Fibroblast of lung (primary cell): ENCODE measurements around the gene CREB3. TPM values are rescaled to one million over a fixed set of nuclear protein-coding genes. Genes with fewer than 3 reads are reported as not detected.

Source experiments
- DNase-seq, 2 donors: peaks; one replicate each; pipeline versions ENCODE4 v3.0.0 to v3.0.0-alpha.2; 2010; ENCODE audit warnings: low read depth in 2 of 2
- H2AFZ ChIP-seq: 2 replicates; pipeline ENCODE4 v1.5.1; 2012; ENCODE audit warnings: low read length, control low read depth, inconsistent platforms
- H3K27ac ChIP-seq: 2 replicates; pipeline ENCODE4 v1.5.1; 2011; ENCODE audit warnings: low read length, control low read depth; ENCODE audit not compliant: insufficient read depth
- H3K27me3 ChIP-seq: 2 replicates; pipeline ENCODE4 v1.5.1; 2011; ENCODE audit warnings: mild to moderate bottlenecking, low read length; ENCODE audit not compliant: control insufficient read depth, insufficient read depth
- H3K36me3 ChIP-seq: 2 replicates; pipeline ENCODE4 v1.5.1; 2011; ENCODE audit warnings: low read length; ENCODE audit not compliant: control insufficient read depth, insufficient read depth
- H3K4me1 ChIP-seq: 2 replicates; pipeline ENCODE4 v1.5.1; 2011; ENCODE audit warnings: low read length; ENCODE audit not compliant: control insufficient read depth, insufficient read depth; ENCODE audit errors: extremely low read depth
- H3K4me2 ChIP-seq: 2 replicates; pipeline ENCODE4 v1.5.1; 2011; ENCODE audit warnings: low read length, control low read depth; ENCODE audit not compliant: insufficient read depth; ENCODE audit errors: extremely low read depth
- H3K4me3 ChIP-seq, 4 experiments: fragments of 200-600 bp in 1 of 4; sonication (generic) in 1 of 4; replicated peaks in 1 of 4; 2 replicates each; pipeline ENCODE4 v1.5.1; 2011 to 2016; ENCODE audit warnings: low read length in 4 of 4, low read depth in 3 of 4, mild to moderate bottlenecking in 3 of 4, control low read depth in 2 of 4, inconsistent platforms in 1 of 4, mixed read lengths in 1 of 4; ENCODE audit not compliant: insufficient read depth in 1 of 4; ENCODE audit errors: control extremely low read depth in 1 of 4
- H3K79me2 ChIP-seq: 2 replicates; pipeline ENCODE4 v1.5.1; 2012; ENCODE audit warnings: mild to moderate bottlenecking, low read length, inconsistent platforms; ENCODE audit not compliant: control insufficient read depth, insufficient read depth
- H3K9ac ChIP-seq: 2 replicates; pipeline ENCODE4 v1.5.1; 2011; ENCODE audit warnings: mild to moderate bottlenecking, low read length, control low read depth; ENCODE audit not compliant: insufficient read depth
- H3K9me3 ChIP-seq: 2 replicates; pipeline ENCODE4 v1.5.1; 2012; ENCODE audit warnings: low read depth, low read length; ENCODE audit not compliant: control insufficient read depth, insufficient read depth
- H4K20me1 ChIP-seq: 2 replicates; pipeline ENCODE4 v1.5.1; 2011; ENCODE audit warnings: low read length; ENCODE audit not compliant: control insufficient read depth, insufficient read depth; ENCODE audit errors: extremely low read depth
- CTCF ChIP-seq, 2 donors: IDR thresholded peaks in 1 of 2; conservative IDR thresholded peaks in 1 of 2; 1 replicate in 1 of 2; 2 replicates in 1 of 2; pipeline ENCODE4 v1.5.1; 2011 to 2012; ENCODE audit warnings: low read length in 2 of 2, control low read depth in 1 of 2, inconsistent platforms in 1 of 2, low read depth in 1 of 2, mild to moderate bottlenecking in 1 of 2
- EZH2 ChIP-seq: IDR thresholded peaks from 2 replicates; pipeline ENCODE4 v1.5.1; 2012; ENCODE audit warnings: low read length, control low read depth, mild to moderate bottlenecking; ENCODE audit errors: missing control alignments
- polyA plus RNA-seq, 2 donors: library from polyadenylated mRNA; depleted of rRNA in 1 of 2; stranded (reverse) in 1 of 2; unstranded in 1 of 2; fragments of >200 nt; gene quantifications; 2 replicates each; pipeline ENCODE4 v1.2.1, GENCODE V29; 2011 to 2012; ENCODE audit warnings: missing spikeins in 1 of 2
- total RNA-seq: library from RNA; depleted of rRNA; stranded (reverse); fragments of >200 nt; gene quantifications from 2 replicates; pipeline ENCODE4 v1.2.1, GENCODE V29; 2014

The CREB3 gene
- total and polyA plus RNA-seq, 2 donors (not counting 1 experiment from before 2014, with no cell fraction given), result 50.2 to 70.2 TPM

- no peaks in the 10 kb centered on the region for H4K20me1 ChIP-seq
- no peak within 1 kb of the TSS for H3K4me3 ChIP-seq
- H3K9me3 ChIP-seq, result no peaks in the 10 kb centered on the region
- H3K27ac ChIP-seq, result no peak within 1 kb of the TSS
- peaks cover 4% of the 10 kb centered on the region for H3K79me2 ChIP-seq
- no peak within 1 kb of the TSS for H2AFZ ChIP-seq
- H3K36me3 ChIP-seq, result peaks cover 7% of the 10 kb centered on the region
- no peak for TF ChIP-seq CTCF (conservative IDR thresholded peaks at IDR 0.05 in 1 of 2, IDR thresholded peaks at IDR 0.05 in 1 of 2; ENCODE audit: low read depth in 1 of 2, low read length in 2 of 2)
- TF ChIP-seq EZH2, result no peak
- peaks cover 2% of the 10 kb centered on the region for H3K27me3 ChIP-seq
- H3K4me2 ChIP-seq, result no peak within 1 kb of the TSS
- H3K4me1 ChIP-seq, result peaks cover 10% of the 10 kb centered on the region
- H3K9ac ChIP-seq, result no peak within 1 kb of the TSS
- DNase-seq, result no peak
These were observed 21.8 kb downstream of the CREB3 start, which contains the start of gene MSMP for GRCh38 chr9:35754264-35754663. TSS of gene MSMP (minus strand) at chr9:35754276. CDS start at chr9:35754129, 147 bp downstream.

- Histone ChIP-seq H3K36me3 (peaks cover 7% of the 10 kb centered on the region), H3K9me3 (no peaks in the 10 kb centered on the region), H3K4me1 (peaks cover 7% of the 10 kb centered on the region), H3K9ac (no peak overlapping the region), H3K4me3 (no peak overlapping the region), H3K27me3 (peaks cover 2% of the 10 kb centered on the region), H3K27ac (no peak overlapping the region), H3K79me2 (peaks cover 2% of the 10 kb centered on the region), H3K4me2 (no peak overlapping the region), H4K20me1 (no peaks in the 10 kb centered on the region), H2AFZ (no peak overlapping the region)
- DNase-seq, result no peak
- no peak for TF ChIP-seq CTCF (conservative IDR thresholded peaks at IDR 0.05 in 1 of 2, IDR thresholded peaks at IDR 0.05 in 1 of 2; ENCODE audit: low read depth in 1 of 2, low read length in 2 of 2)
- no peak for TF ChIP-seq EZH2
These were observed 22.6 kb downstream of the CREB3 start for GRCh38 chr9:35755071-35755470.

- H3K79me2 ChIP-seq, result no peaks in the 10 kb centered on the region
- H3K27me3 ChIP-seq, result peaks cover 2% of the 10 kb centered on the region
- H3K9ac ChIP-seq, result no peak overlapping the region
- peak overlapping the region; percentile 34 to 63 (median 48) for H3K4me3 ChIP-seq
- peaks cover 7% of the 10 kb centered on the region for H3K4me1 ChIP-seq
- peaks cover 7% of the 10 kb centered on the region for H3K36me3 ChIP-seq
- H3K4me2 ChIP-seq, result peak overlapping the region; percentile 77
- no peaks in the 10 kb centered on the region for H4K20me1 ChIP-seq
- H3K27ac ChIP-seq, result no peak overlapping the region
- no peaks in the 10 kb centered on the region for H3K9me3 ChIP-seq
- DNase-seq, result peak; percentile 38 to 43
- peak; percentile 33 to 73 for TF ChIP-seq CTCF (conservative IDR thresholded peaks at IDR 0.05 in 1 of 2, IDR thresholded peaks at IDR 0.05 in 1 of 2; ENCODE audit: low read depth in 1 of 2, low read length in 2 of 2)
- TF ChIP-seq EZH2, result no peak
- H2AFZ ChIP-seq, result peak overlapping the region; percentile 31
These were observed 24.1 kb downstream of the CREB3 start for GRCh38 chr9:35756275-35757225.
